ENCODE measurements around the gene ZNF792.
"Not testable (repeated sequence)": the region's sequence is repeated elsewhere in the genome, so short reads cannot be mapped to it uniquely, and the experiment has no call there.

- not testable (repeated sequence) for TF ChIP-seq CHD2 (IDR thresholded peaks at IDR 0.05; ENCODE audit: low read length, partially characterized antibody); CTCF (IDR thresholded peaks at IDR 0.05); EP300 (IDR thresholded peaks at IDR 0.05); JUNB (IDR thresholded peaks at IDR 0.05); SMC3 (IDR thresholded peaks at IDR 0.05); SREBF2 (IDR thresholded peaks at IDR 0.05); RCOR1 (IDR thresholded peaks at IDR 0.05; ENCODE audit: low read depth, low read length); MYC (IDR thresholded peaks at IDR 0.05; ENCODE audit: borderline replicate concordance, low read length); PHF8 (IDR thresholded peaks at IDR 0.05; ENCODE audit: borderline replicate concordance, low read depth); JUN (IDR thresholded peaks at IDR 0.05); MAZ (IDR thresholded peaks at IDR 0.05; ENCODE audit: borderline replicate concordance, low read depth, low read length); KDM1A (IDR thresholded peaks at IDR 0.05; ENCODE audit: low read depth)
Observed at GRCh38 chr19:34965505-34965904, 1.5 kb upstream of the ZNF792 start.
